Osteocyte (in vitro differentiated cells): ENCODE measurements around the gene PCP4L1. TPM values are rescaled to one million over a fixed set of nuclear protein-coding genes. Genes with fewer than 3 reads are reported as not detected.

Experiments used
- DNase-seq: peaks from one replicate; pipeline ENCODE4 v3.0.0; 2021; ENCODE audit warnings: mixed read lengths; ENCODE audit not compliant: unreplicated experiment; ENCODE audit errors: extremely low spot score
- H3K27ac Mint-ChIP-seq: one replicate; pipeline ENCODE4 v1.8.0; 2021; ENCODE audit warnings: mild to moderate bottlenecking, mixed read lengths; ENCODE audit not compliant: unreplicated experiment
- H3K27me3 Mint-ChIP-seq: one replicate; pipeline ENCODE4 v1.8.0; 2021; ENCODE audit warnings: mixed read lengths; ENCODE audit not compliant: unreplicated experiment
- H3K36me3 Mint-ChIP-seq: one replicate; pipeline ENCODE4 v1.8.0; 2021; ENCODE audit warnings: mixed read lengths; ENCODE audit not compliant: unreplicated experiment
- H3K4me1 Mint-ChIP-seq: one replicate; pipeline ENCODE4 v1.8.0; 2021; ENCODE audit warnings: mixed read lengths; ENCODE audit not compliant: unreplicated experiment
- H3K4me3 Mint-ChIP-seq: one replicate; pipeline ENCODE4 v1.8.0; 2021; ENCODE audit warnings: mild to moderate bottlenecking, moderate library complexity, mixed read lengths; ENCODE audit not compliant: unreplicated experiment
- H3K9me3 Mint-ChIP-seq: one replicate; pipeline ENCODE4 v1.8.0; 2021; ENCODE audit warnings: mixed read lengths; ENCODE audit not compliant: unreplicated experiment
- CTCF ChIP-seq: fragments of 200-600 bp; sonication (generic); IDR thresholded peaks from 2 replicates; pipeline ENCODE4 v1.5.0; 2021; ENCODE audit warnings: antibody characterized with exemption, mild to moderate bottlenecking, moderate library complexity
- long read RNA-seq: library from polyadenylated mRNA; unstranded; transcript quantifications from one replicate; pipeline ENCODE4 v2.0.0, GENCODE V29; 2021
- total RNA-seq: library from RNA; stranded (reverse); gene quantifications from 2 replicates; pipeline ENCODE4 v1.2.1, GENCODE V29; 2021

PCP4L1 gene
- not detected in 2 replicates for total RNA-seq
- long read RNA-seq: 0 reads

GRCh38 chr1:161258439-161259344, at the start of gene PCP4L1:
PCP4L1 (plus strand) TSS chr1:161258745; CDS start chr1:161258975, 230 bp downstream.
- TF ChIP-seq CTCF: no peak
- H3K4me3 Mint-ChIP-seq: peak within 1 kb of the TSS; percentile 65
- peaks cover 3% of the 10 kb centered on the region for H3K36me3 Mint-ChIP-seq
- no peak within 1 kb of the TSS for H3K27ac Mint-ChIP-seq
- peaks cover 9% of the 10 kb centered on the region for H3K9me3 Mint-ChIP-seq
- DNase-seq: no peak
- H3K27me3 Mint-ChIP-seq: peaks cover 55% of the 10 kb centered on the region
- peaks cover 16% of the 10 kb centered on the region for H3K4me1 Mint-ChIP-seq

GRCh38 chr1:161209790-161210409, 48.6 kb upstream of the PCP4L1 start:
- peaks cover 5% of the 10 kb centered on the region for H3K4me1 Mint-ChIP-seq
- no peaks in the 10 kb centered on the region for H3K9me3 Mint-ChIP-seq
- TF ChIP-seq CTCF: peak; percentile 83
- no peak for DNase-seq
- H3K27me3 Mint-ChIP-seq: no peaks in the 10 kb centered on the region
- H3K27ac Mint-ChIP-seq: no peak overlapping the region
- peaks cover 52% of the 10 kb centered on the region for H3K36me3 Mint-ChIP-seq
- no peak overlapping the region for H3K4me3 Mint-ChIP-seq

GRCh38 chr1:161214369-161214768, 44.2 kb upstream of the PCP4L1 start:
- Mint-ChIP-seq H3K4me1 (no peaks in the 10 kb centered on the region), H3K9me3 (no peaks in the 10 kb centered on the region), H3K36me3 (peaks cover 40% of the 10 kb centered on the region), H3K27ac (no peak overlapping the region), H3K4me3 (no peak overlapping the region), H3K27me3 (no peaks in the 10 kb centered on the region)
- TF ChIP-seq CTCF: no peak
- DNase-seq: no peak

- no peaks in the 10 kb centered on the region for H3K9me3 Mint-ChIP-seq
- H3K27me3 Mint-ChIP-seq: no peaks in the 10 kb centered on the region
- H3K36me3 Mint-ChIP-seq: peaks cover 33% of the 10 kb centered on the region
- no peak for DNase-seq
- H3K4me1 Mint-ChIP-seq: no peaks in the 10 kb centered on the region
- no peak for TF ChIP-seq CTCF
- no peak within 1 kb of the TSS for H3K4me3 Mint-ChIP-seq
- no peak within 1 kb of the TSS for H3K27ac Mint-ChIP-seq
Observed at GRCh38 chr1:161215076-161215475, 43.5 kb upstream of the PCP4L1 start, which contains the start of gene FCER1G. FCER1G (plus strand) TSS chr1:161215295; CDS start chr1:161215322, 27 bp downstream.
